CD4-positive, CD25-positive, alpha-beta regulatory T cell (primary cell): ENCODE measurements around the gene SERP1. TPM values are rescaled to one million over a fixed set of nuclear protein-coding genes. Genes with fewer than 3 reads are reported as not detected.

Source experiments
- ATAC-seq, 2 donors: fragments of 150-1000 bp; cut with Tn5 transposase; one replicate each; pipeline ENCODE4 v1.10.0; 2021; ENCODE audit warnings: low read depth in 2 of 2, moderate number of reproducible peaks in 2 of 2, moderate library complexity in 1 of 2
- DNase-seq, 3 donors: peaks; one replicate each; pipeline versions ENCODE4 v3.0.0 to v3.0.0-alpha.2; 2012 to 2022; ENCODE audit warnings: mixed read lengths in 1 of 3
- H3K27ac ChIP-seq: one replicate; pipeline ENCODE4 v1.7.0; 2013; ENCODE audit warnings: mild to moderate bottlenecking, low read length; ENCODE audit not compliant: insufficient read depth, poor library complexity, severe bottlenecking
- H3K27me3 ChIP-seq: one replicate; pipeline ENCODE4 v1.7.0; 2013; ENCODE audit warnings: low read length; ENCODE audit not compliant: control insufficient read depth, insufficient read depth
- H3K36me3 ChIP-seq: one replicate; pipeline ENCODE4 v1.7.0; 2013; ENCODE audit warnings: mild to moderate bottlenecking, low read length, moderate library complexity; ENCODE audit not compliant: control insufficient read depth, insufficient read depth
- H3K4me1 ChIP-seq: 2 replicates; pipeline ENCODE4 v1.7.0; 2013; ENCODE audit warnings: mild to moderate bottlenecking, low read length; ENCODE audit not compliant: insufficient read depth, control insufficient read depth, poor library complexity, severe bottlenecking
- H3K4me3 ChIP-seq: one replicate; pipeline ENCODE4 v1.7.0; 2013; ENCODE audit warnings: low read depth, mild to moderate bottlenecking, low read length, moderate library complexity
- H3K9me3 ChIP-seq, 2 experiments: 1 replicate in 1 of 2; 2 replicates in 1 of 2; pipeline ENCODE4 v1.7.0; 2013; ENCODE audit warnings: low read length in 2 of 2, mild to moderate bottlenecking in 1 of 2, moderate library complexity in 1 of 2; ENCODE audit not compliant: control insufficient read depth in 2 of 2
- H3K27ac Mint-ChIP-seq, 3 donors: one replicate each; pipeline ENCODE4 v1.8.0; 2020 to 2022; ENCODE audit warnings: mild to moderate bottlenecking in 3 of 3, mixed read lengths in 3 of 3, moderate library complexity in 2 of 3
- H3K27me3 Mint-ChIP-seq: one replicate; pipeline ENCODE4 v1.8.0; 2022; ENCODE audit warnings: mild to moderate bottlenecking, mixed read lengths
- H3K36me3 Mint-ChIP-seq: one replicate; pipeline ENCODE4 v1.8.0; 2020; ENCODE audit warnings: mixed read lengths
- H3K4me1 Mint-ChIP-seq, 4 donors: one replicate each; pipeline ENCODE4 v1.8.0; 2020 to 2022; ENCODE audit warnings: mixed read lengths in 4 of 4, mild to moderate bottlenecking in 1 of 4
- H3K4me3 Mint-ChIP-seq, 4 donors: one replicate each; pipeline ENCODE4 v1.8.0; 2020 to 2022; ENCODE audit warnings: mild to moderate bottlenecking in 4 of 4, mixed read lengths in 4 of 4, moderate library complexity in 3 of 4
- H3K9me3 Mint-ChIP-seq, 7 donors: one replicate each; pipeline ENCODE4 v1.8.0; 2020 to 2022; ENCODE audit warnings: mixed read lengths in 7 of 7, mild to moderate bottlenecking in 3 of 7, moderate library complexity in 2 of 7
- polyA plus RNA-seq, 4 donors: library from polyadenylated mRNA; unstranded; fragments of 300-500 nt; fragmentation: Illumina TruSeq; gene quantifications; one replicate each; pipeline ENCODE4 v1.2.3, GENCODE V29; 2021
- total RNA-seq: library from RNA; stranded (reverse); gene quantifications from one replicate; pipeline ENCODE4 v1.2.3, GENCODE V29; 2022

The SERP1 gene
- total RNA-seq (104 TPM), polyA plus RNA-seq (100 to 1,000 TPM; 133 to 160 (median 147) TPM)

- Histone ChIP-seq H3K27me3 (no peaks in the 10 kb centered on the region), H3K27ac (peak within 1 kb of the TSS; percentile 99), H3K4me1 (peaks cover 29% of the 10 kb centered on the region), H3K4me3 (peak within 1 kb of the TSS; percentile 94), H3K9me3 (no peaks in the 10 kb centered on the region), H3K36me3 (peaks cover 17% of the 10 kb centered on the region)
- peak within 1 kb of the TSS; percentile 95 to 99 (median 98) for H3K27ac Mint-ChIP-seq
- peaks cover 41 to 74% (median 61%) of the 10 kb centered on the region in 4 donors for H3K4me1 Mint-ChIP-seq
- no peaks in the 10 kb centered on the region for H3K9me3 Mint-ChIP-seq
- H3K4me3 Mint-ChIP-seq: peak within 1 kb of the TSS; percentile 93 to 98 (median 94)
- peak; percentile 91 to 93 for ATAC-seq
- peak; percentile 99 to 100 (median 100) for DNase-seq
- H3K27me3 Mint-ChIP-seq: no peaks in the 10 kb centered on the region
- H3K36me3 Mint-ChIP-seq: peaks cover 19% of the 10 kb centered on the region
These were observed at the start of gene SERP1, which contains the start of gene EIF2A for GRCh38 chr3:150546226-150547044. SERP1 (minus strand) TSS chr3:150546496; CDS start chr3:150546135, 361 bp downstream. EIF2A (plus strand) TSS chr3:150546787; CDS start chr3:150546803, 16 bp downstream.

GRCh38 chr3:150594150-150594549 is 47.9 kb upstream of the SERP1 start:
- H3K27me3 ChIP-seq: no peaks in the 10 kb centered on the region
- peaks cover 0 to 13% (median 10%) of the 10 kb centered on the region in 4 donors for H3K4me1 Mint-ChIP-seq
- H3K36me3 ChIP-seq: no peaks in the 10 kb centered on the region
- H3K9me3 Mint-ChIP-seq: no peaks in the 10 kb centered on the region
- DNase-seq (no peak), ATAC-seq (no peak)
- no peaks in the 10 kb centered on the region for H3K27me3 Mint-ChIP-seq
- no peak overlapping the region for H3K4me3 Mint-ChIP-seq
- H3K9me3 ChIP-seq: no peaks in the 10 kb centered on the region
- H3K27ac Mint-ChIP-seq: no peak overlapping the region
- H3K4me1 ChIP-seq: no peaks in the 10 kb centered on the region
- no peak overlapping the region for H3K27ac ChIP-seq
- no peaks in the 10 kb centered on the region for H3K36me3 Mint-ChIP-seq
- no peak overlapping the region for H3K4me3 ChIP-seq

- no peaks in the 10 kb centered on the region for H3K9me3 ChIP-seq
- H3K4me1 Mint-ChIP-seq: peaks cover 7 to 20% (median 13%) of the 10 kb centered on the region in 4 donors
- H3K27me3 ChIP-seq: no peaks in the 10 kb centered on the region
- H3K4me3 Mint-ChIP-seq: no peak overlapping the region
- no peak overlapping the region for H3K27ac ChIP-seq
- ATAC-seq: peak; percentile 51 to 58
- peaks cover 13% of the 10 kb centered on the region for H3K36me3 ChIP-seq
- no peaks in the 10 kb centered on the region for H3K9me3 Mint-ChIP-seq
- no peaks in the 10 kb centered on the region for H3K4me1 ChIP-seq
- H3K36me3 Mint-ChIP-seq: peaks cover 9% of the 10 kb centered on the region
- peak in 1 of 3 donors; percentile 57 for DNase-seq
- H3K27me3 Mint-ChIP-seq: no peaks in the 10 kb centered on the region
- no peak overlapping the region for H3K4me3 ChIP-seq
- H3K27ac Mint-ChIP-seq: peak overlapping the region in 2 of 3 donors; percentile 1 to 42
These were observed 43.5 kb upstream of the SERP1 start for GRCh38 chr3:150589759-150590158.

GRCh38 chr3:150588027-150588830 is 41.9 kb upstream of the SERP1 start:
- DNase-seq (no peak), ATAC-seq (no peak)
- H3K4me1 ChIP-seq: peaks cover 3% of the 10 kb centered on the region
- H3K27ac Mint-ChIP-seq: peak overlapping the region in 1 of 3 donors; percentile 68
- H3K27me3 ChIP-seq: no peaks in the 10 kb centered on the region
- H3K36me3 Mint-ChIP-seq: peaks cover 13% of the 10 kb centered on the region
- no peak overlapping the region for H3K4me3 Mint-ChIP-seq
- no peak overlapping the region for H3K27ac ChIP-seq
- H3K36me3 ChIP-seq: peaks cover 25% of the 10 kb centered on the region
- H3K4me3 ChIP-seq: no peak overlapping the region
- H3K27me3 Mint-ChIP-seq: no peaks in the 10 kb centered on the region
- H3K9me3 Mint-ChIP-seq: no peaks in the 10 kb centered on the region
- H3K9me3 ChIP-seq: no peaks in the 10 kb centered on the region
- H3K4me1 Mint-ChIP-seq: peaks cover 11 to 19% (median 14%) of the 10 kb centered on the region in 4 donors

- Mint-ChIP-seq H3K27me3 (no peaks in the 10 kb centered on the region), H3K4me1 (peaks cover 4 to 24% (median 12%) of the 10 kb centered on the region in 4 donors), H3K36me3 (peaks cover 24% of the 10 kb centered on the region), H3K4me3 (no peak overlapping the region), H3K9me3 (no peaks in the 10 kb centered on the region), H3K27ac (peak overlapping the region in 2 of 3 donors; percentile 10 to 81)
- no peak for ATAC-seq
- peak in 1 of 3 donors; percentile 51 for DNase-seq
- Histone ChIP-seq H3K27ac (peak overlapping the region; percentile 25), H3K4me3 (peak overlapping the region; percentile 26), H3K36me3 (peaks cover 50% of the 10 kb centered on the region), H3K9me3 (no peaks in the 10 kb centered on the region), H3K27me3 (no peaks in the 10 kb centered on the region), H3K4me1 (peaks cover 7% of the 10 kb centered on the region)
These were observed 36.7 kb upstream of the SERP1 start for GRCh38 chr3:150583028-150583427.

GRCh38 chr3:150582620-150583019 is 36.3 kb upstream of the SERP1 start:
- no peaks in the 10 kb centered on the region for H3K27me3 Mint-ChIP-seq
- Histone ChIP-seq H3K4me3 (peak overlapping the region; percentile 26), H3K4me1 (peaks cover 7% of the 10 kb centered on the region), H3K9me3 (no peaks in the 10 kb centered on the region), H3K27ac (no peak overlapping the region), H3K36me3 (peaks cover 53% of the 10 kb centered on the region), H3K27me3 (no peaks in the 10 kb centered on the region)
- ATAC-seq (no peak), DNase-seq (no peak)
- H3K4me3 Mint-ChIP-seq: no peak overlapping the region
- H3K27ac Mint-ChIP-seq: peak overlapping the region; percentile 32 to 81 (median 63)
- peaks cover 7 to 24% (median 15%) of the 10 kb centered on the region in 4 donors for H3K4me1 Mint-ChIP-seq
- H3K9me3 Mint-ChIP-seq: no peaks in the 10 kb centered on the region
- peaks cover 28% of the 10 kb centered on the region for H3K36me3 Mint-ChIP-seq

- Histone ChIP-seq H3K27ac (no peak overlapping the region), H3K9me3 (no peaks in the 10 kb centered on the region), H3K36me3 (peaks cover 62% of the 10 kb centered on the region), H3K27me3 (no peaks in the 10 kb centered on the region), H3K4me3 (no peak overlapping the region), H3K4me1 (peaks cover 7% of the 10 kb centered on the region)
- Mint-ChIP-seq H3K36me3 (peaks cover 38% of the 10 kb centered on the region), H3K27me3 (no peaks in the 10 kb centered on the region), H3K9me3 (no peaks in the 10 kb centered on the region), H3K4me1 (peaks cover 11 to 29% (median 18%) of the 10 kb centered on the region in 4 donors), H3K4me3 (no peak overlapping the region), H3K27ac (no peak overlapping the region)
- DNase-seq: no peak
- no peak for ATAC-seq
These were observed 34.9 kb upstream of the SERP1 start for GRCh38 chr3:150581174-150581573.
